OCI-LY7 (cell line): ENCODE measurements around the gene CCDC187. TPM values are rescaled to one million over a fixed set of nuclear protein-coding genes. Genes with fewer than 3 reads are reported as not detected.

Experiments used
- BruUV-seq: library from RNA; stranded (reverse); fragments of 400-500 nt; replicated peaks from 2 replicates; lab custom pipeline; 2021; lab: Mats Ljungman, UMichigan
- CTCF ChIA-PET: fragments of 300-600 bp; sonication (Branson Sonifier 250); formaldehyde crosslinking; loops from one replicate; lab custom pipeline; 2022; ENCODE audit warnings: antibody characterized with exemption; ENCODE audit not compliant: unreplicated experiment; lab: Charles Lee
- POLR2A ChIA-PET: fragments of 300-600 bp; sonication (Branson Sonifier 250); formaldehyde crosslinking; loops from one replicate; lab custom pipeline; 2022; ENCODE audit warnings: antibody characterized with exemption; lab: Charles Lee
- DNase-seq: peaks from one replicate; pipeline ENCODE4 v3.0.0-alpha.2; 2015; ENCODE audit warnings: low spot score
- H2AFZ ChIP-seq: fragments of 200-600 bp; sonication (generic), shearing (Covaris generic); 2 replicates; pipeline ENCODE4 v1.6.1; 2014; ENCODE audit warnings: mild to moderate bottlenecking, antibody characterized with exemption, low read length, moderate library complexity
- H3K27ac ChIP-seq: fragments of 200-600 bp; sonication (generic); 2 replicates; pipeline ENCODE4 v1.5.1; 2014; ENCODE audit warnings: mixed run types, low read depth, mild to moderate bottlenecking, moderate library complexity, low read length, inconsistent platforms; ENCODE audit not compliant: poor library complexity, severe bottlenecking
- H3K36me3 ChIP-seq: fragments of 200-600 bp; sonication (generic); 2 replicates; pipeline ENCODE4 v1.6.1; 2014; ENCODE audit warnings: mild to moderate bottlenecking, antibody characterized with exemption, low read length, moderate library complexity, mixed read lengths; ENCODE audit not compliant: insufficient read depth
- H3K4me1 ChIP-seq: fragments of 200-600 bp; sonication (generic); 2 replicates; pipeline ENCODE4 v1.5.1; 2014; ENCODE audit warnings: mild to moderate bottlenecking, low read length; ENCODE audit not compliant: insufficient read depth, poor library complexity, severe bottlenecking
- H3K4me2 ChIP-seq: fragments of 200-600 bp; sonication (generic); 2 replicates; pipeline ENCODE4 v1.6.1; 2014; ENCODE audit warnings: mild to moderate bottlenecking, low read length
- H3K4me3 ChIP-seq: fragments of 200-600 bp; sonication (generic); 2 replicates; pipeline ENCODE4 v1.5.1; 2014; ENCODE audit warnings: mild to moderate bottlenecking, low read depth, low read length; ENCODE audit not compliant: poor library complexity, severe bottlenecking
- H3K79me2 ChIP-seq: fragments of 200-600 bp; sonication (generic); 2 replicates; pipeline ENCODE4 v1.6.1; 2016; ENCODE audit warnings: low read depth, mild to moderate bottlenecking, low read length, moderate library complexity, mixed read lengths; ENCODE audit not compliant: insufficient read depth
- H3K9me2 ChIP-seq: fragments of 200-600 bp; sonication (generic); 2 replicates; pipeline ENCODE4 v1.6.1; 2016; ENCODE audit warnings: mild to moderate bottlenecking, low read length, mixed read lengths; ENCODE audit not compliant: insufficient read depth
- H3K9me3 ChIP-seq: fragments of 200-600 bp; sonication (generic); 2 replicates; pipeline ENCODE4 v1.6.1; 2014; ENCODE audit warnings: mild to moderate bottlenecking, mixed run types, low read length, mixed read lengths
- H4K20me1 ChIP-seq: fragments of 200-600 bp; sonication (generic); 2 replicates; pipeline ENCODE4 v1.6.1; 2014; ENCODE audit warnings: mild to moderate bottlenecking, antibody characterized with exemption, low read length, moderate library complexity, mixed read lengths; ENCODE audit not compliant: insufficient read depth
- CTCF ChIP-seq: fragments of 200-600 bp; sonication (generic); conservative IDR thresholded peaks from 2 replicates; pipeline ENCODE4 v1.5.1; 2014; ENCODE audit warnings: mild to moderate bottlenecking, antibody characterized with exemption, low read length, moderate library complexity, mixed read lengths
- EZH2phosphoT487 ChIP-seq: fragments of 200-600 bp; sonication (generic); IDR thresholded peaks from 2 replicates; pipeline ENCODE4 v1.6.1; 2018; ENCODE audit warnings: low read depth, borderline replicate concordance, mild to moderate bottlenecking, mixed run types, antibody characterized with exemption, low read length, moderate library complexity, mixed read lengths
- intact Hi-C: fragments of 100-400 bp; cut with micrococcal nuclease; formaldehyde crosslinking; loops from one replicate; pipeline ENCODE4 v1.10.0; 2022; ENCODE audit not compliant: unreplicated experiment
- total RNA-seq, 2 experiments: library from RNA; depleted of rRNA in 1 of 2; stranded (reverse); fragments of >200 nt in 1 of 2; shearing (Covaris generic) in 1 of 2; gene quantifications; 2 replicates each; pipeline ENCODE4 v1.2.3, GENCODE V29; 2014 to 2022

CCDC187 gene
- total RNA-seq, 2 experiments from 2014 or later, result not detected

- POLR2A ChIA-PET, result interaction anchor here (1.0 to 1.5 kb wide), 2 partner anchors 18 to 20 kb away, joined by 4 to 6 read pairs; no protein-coding TSS in a partner anchor
- Histone ChIP-seq H3K9me3 (no peaks in the 10 kb centered on the region), H3K36me3 (peaks cover 50% of the 10 kb centered on the region), H3K9me2 (no peaks in the 10 kb centered on the region), H4K20me1 (peaks cover 38% of the 10 kb centered on the region), H3K27ac (peak overlapping the region; percentile 86), H3K4me3 (peak overlapping the region; percentile 98), H2AFZ (no peak overlapping the region), H3K4me1 (peaks cover 72% of the 10 kb centered on the region), H3K4me2 (peak overlapping the region; percentile 92), H3K79me2 (peaks cover 72% of the 10 kb centered on the region)
- peak; percentile 65 for DNase-seq
- intact Hi-C loops, result loop anchor here (1.0 to 5.0 kb wide), 3 partner anchors 18 to 231 kb away; no protein-coding TSS in a partner anchor
- CTCF ChIA-PET, result interaction anchor here (0.8 kb wide), 1 partner anchor 20 kb away, joined by 4 read pairs; no protein-coding TSS in a partner anchor
- no TSS peak for BruUV-seq
- TF ChIP-seq EZH2phosphoT487 (no peak), CTCF (peak; percentile 75)
These were observed 60.9 kb downstream of the CCDC187 start for GRCh38 chr9:136242918-136243525.

GRCh38 chr9:136242248-136242647, 61.6 kb downstream of the CCDC187 start:
- H3K4me1 ChIP-seq, result peaks cover 77% of the 10 kb centered on the region

More at GRCh38 chr9:136242248-136242647, 61.6 kb downstream of the CCDC187 start:
- peak overlapping the region; percentile 92 for H3K4me2 ChIP-seq
- peaks cover 58% of the 10 kb centered on the region for H3K36me3 ChIP-seq
- ChIA-PET POLR2A (interaction anchor here (1.0 to 1.5 kb wide), 2 partner anchors 17 to 19 kb away, joined by 4 to 6 read pairs; no protein-coding TSS in a partner anchor), CTCF (no interaction called here)
- DNase-seq, result no peak
- H3K9me2 ChIP-seq, result no peaks in the 10 kb centered on the region
- peak overlapping the region; percentile 86 for H3K27ac ChIP-seq
- intact Hi-C loops, result loop anchor here (5.0 kb wide), 1 partner anchor 230 kb away; no protein-coding TSS in a partner anchor
- H3K9me3 ChIP-seq, result no peaks in the 10 kb centered on the region
- TF ChIP-seq CTCF (no peak), EZH2phosphoT487 (no peak)
- H3K4me3 ChIP-seq, result peak overlapping the region; percentile 98
- no peak overlapping the region for H2AFZ ChIP-seq
- peaks cover 43% of the 10 kb centered on the region for H4K20me1 ChIP-seq
- peaks cover 79% of the 10 kb centered on the region for H3K79me2 ChIP-seq
- no TSS peak for BruUV-seq
